BE2C (cell line): ENCODE results near the gene PRRC2B.
A peak's percentile ranks its signal among the peaks of the same experiment; 100 is the strongest.
"Not testable (repeated sequence)": the region's sequence is repeated elsewhere in the genome, so short reads cannot be mapped to it uniquely, and the experiment has no call there.

Experiments
- DNase-seq: peaks from one replicate; pipeline ENCODE4 v3.0.0-alpha.2; 2020
- H3K27me3 ChIP-seq: fragments of 250-450 bp; sonication (Bioruptor Pico); 2 replicates; pipeline ENCODE4 v1.5.1; 2020; ENCODE audit warnings: mild to moderate bottlenecking
- H3K36me3 ChIP-seq: fragments of 250-450 bp; sonication (Bioruptor Pico); 2 replicates; pipeline ENCODE4 v1.5.1; 2020; ENCODE audit warnings: mild to moderate bottlenecking
- H3K4me1 ChIP-seq: fragments of 250-450 bp; sonication (Bioruptor Pico); 2 replicates; pipeline ENCODE4 v1.5.1; 2020
- H3K4me3 ChIP-seq: 2 replicates; pipeline ENCODE4 v1.5.1; 2011; ENCODE audit warnings: low read depth, low read length
- H3K9me3 ChIP-seq: fragments of 250-450 bp; sonication (Bioruptor Pico); 2 replicates; pipeline ENCODE4 v1.5.1; 2020
- CTCF ChIP-seq: IDR thresholded peaks from 2 replicates; pipeline ENCODE4 v1.5.1; 2012; ENCODE audit warnings: mild to moderate bottlenecking, low read depth, low read length

PRRC2B gene

GRCh38 chr9:131367450-131367849 is 26.4 kb upstream of the PRRC2B start:
- H3K9me3 ChIP-seq = no peaks in the 10 kb centered on the region
- DNase-seq = no peak
- TF ChIP-seq CTCF = no peak
- no peak overlapping the region for H3K4me3 ChIP-seq
- no peaks in the 10 kb centered on the region for H3K27me3 ChIP-seq
- no peaks in the 10 kb centered on the region for H3K36me3 ChIP-seq
- H3K4me1 ChIP-seq = peaks cover 4% of the 10 kb centered on the region

GRCh38 chr9:131370638-131371037 is 23.2 kb upstream of the PRRC2B start:
- no peak for DNase-seq
- Histone ChIP-seq H3K27me3 (no peaks in the 10 kb centered on the region), H3K4me1 (peaks cover 4% of the 10 kb centered on the region), H3K9me3 (no peaks in the 10 kb centered on the region), H3K4me3 (no peak overlapping the region), H3K36me3 (no peaks in the 10 kb centered on the region)
- no peak for TF ChIP-seq CTCF

- H3K4me3 ChIP-seq = peak overlapping the region; percentile 87
- not testable (repeated sequence) for H3K27me3 ChIP-seq, H3K9me3 ChIP-seq, H3K36me3 ChIP-seq, H3K4me1 ChIP-seq, DNase-seq
Observed at GRCh38 chr9:131372599-131372973, 21.3 kb upstream of the PRRC2B start.

- DNase-seq, H3K27me3 ChIP-seq, H3K4me1 ChIP-seq, H3K36me3 ChIP-seq, H3K9me3 ChIP-seq, H3K4me3 ChIP-seq: not testable (repeated sequence)
Observed at GRCh38 chr9:131374638-131375037, 19.2 kb upstream of the PRRC2B start.

- no peaks in the 10 kb centered on the region for H3K27me3 ChIP-seq
- no peak for TF ChIP-seq CTCF
- no peaks in the 10 kb centered on the region; the same call in 1 of the 2 replicates for H3K9me3 ChIP-seq
- no peak for DNase-seq
- H3K36me3 ChIP-seq = no peaks in the 10 kb centered on the region
- H3K4me3 ChIP-seq = no peak overlapping the region
- no peaks in the 10 kb centered on the region for H3K4me1 ChIP-seq
Observed at GRCh38 chr9:131379056-131379455, 14.8 kb upstream of the PRRC2B start.

- no peaks in the 10 kb centered on the region for H3K27me3 ChIP-seq
- no peaks in the 10 kb centered on the region for H3K4me1 ChIP-seq
- no peaks in the 10 kb centered on the region; the same call in 1 of the 2 replicates for H3K9me3 ChIP-seq
- no peaks in the 10 kb centered on the region for H3K36me3 ChIP-seq
- no peak for TF ChIP-seq CTCF
- H3K4me3 ChIP-seq = no peak overlapping the region
- DNase-seq = no peak
Observed at GRCh38 chr9:131382850-131383729, 10.8 kb upstream of the PRRC2B start.

GRCh38 chr9:131385296-131385695 is 8.6 kb upstream of the PRRC2B start:
- no peaks in the 10 kb centered on the region for H3K9me3 ChIP-seq
- no peak for DNase-seq
- no peaks in the 10 kb centered on the region for H3K36me3 ChIP-seq
- no peak overlapping the region for H3K4me3 ChIP-seq
- H3K27me3 ChIP-seq = no peaks in the 10 kb centered on the region
- TF ChIP-seq CTCF = no peak
- no peaks in the 10 kb centered on the region for H3K4me1 ChIP-seq
